GM18511 (cell line): ENCODE results near the gene SASS6.
"Not testable (repeated sequence)": the region's sequence is repeated elsewhere in the genome, so short reads cannot be mapped to it uniquely, and the experiment has no call there.

Source experiments
- ATAC-seq: cut with Tn5 transposase; IDR thresholded peaks from one replicate; pipeline ENCODE4 v1.9.1; 2021; ENCODE audit warnings: mild to moderate bottlenecking, moderate library complexity; ENCODE audit not compliant: unreplicated experiment

Gene SASS6

GRCh38 chr1:100051401-100051800, 81.3 kb downstream of the SASS6 start:
- no peak for ATAC-seq

- no peak for ATAC-seq
These were observed 82.6 kb downstream of the SASS6 start for GRCh38 chr1:100050139-100050538.

- not testable (repeated sequence) for ATAC-seq
These were observed 85.5 kb downstream of the SASS6 start for GRCh38 chr1:100047235-100047708.

DNA sequence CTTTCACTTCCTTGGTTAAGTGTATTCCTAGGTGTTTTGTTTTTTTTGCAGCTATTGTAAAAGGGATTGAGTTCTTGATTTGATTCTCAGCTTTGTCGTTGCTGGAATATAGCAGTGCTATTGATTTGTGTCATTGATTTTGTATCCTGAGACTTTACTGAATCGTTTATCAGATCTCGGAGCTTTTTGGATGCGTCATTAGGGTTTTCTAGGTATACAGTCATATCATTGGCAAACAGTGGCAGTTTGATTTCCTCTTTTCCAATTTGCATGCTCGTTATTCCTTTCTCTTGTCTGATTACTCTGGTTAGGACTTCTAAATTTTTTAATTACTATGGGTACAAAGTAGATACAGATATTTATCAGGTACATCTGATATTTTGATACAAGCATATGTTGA, 87.5 kb downstream of the SASS6 start:
- no peak for ATAC-seq

DNA sequence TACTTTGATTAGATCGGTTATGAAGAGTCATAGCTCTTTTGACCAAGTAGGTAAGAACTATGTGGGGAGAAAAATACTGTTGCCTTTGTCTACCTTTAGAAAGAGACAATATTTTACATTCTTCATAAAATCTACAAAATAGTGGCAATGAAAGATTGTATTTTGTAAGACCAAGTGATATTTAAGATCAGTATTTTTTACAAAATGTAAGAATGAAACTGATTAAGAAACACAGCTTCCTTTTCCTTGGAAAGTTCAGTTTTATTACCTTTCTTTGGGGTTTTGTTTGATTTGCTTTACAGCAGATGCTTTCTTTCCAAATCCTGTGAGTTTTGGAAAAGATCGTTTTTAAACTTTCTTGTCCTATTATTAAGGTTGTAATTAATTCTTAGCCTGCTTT, 93.1 kb downstream of the SASS6 start:
- no peak for ATAC-seq

- peak; percentile 58 for ATAC-seq
These were observed 94.0 kb downstream of the SASS6 start for GRCh38 chr1:100038660-100039287.

DNA sequence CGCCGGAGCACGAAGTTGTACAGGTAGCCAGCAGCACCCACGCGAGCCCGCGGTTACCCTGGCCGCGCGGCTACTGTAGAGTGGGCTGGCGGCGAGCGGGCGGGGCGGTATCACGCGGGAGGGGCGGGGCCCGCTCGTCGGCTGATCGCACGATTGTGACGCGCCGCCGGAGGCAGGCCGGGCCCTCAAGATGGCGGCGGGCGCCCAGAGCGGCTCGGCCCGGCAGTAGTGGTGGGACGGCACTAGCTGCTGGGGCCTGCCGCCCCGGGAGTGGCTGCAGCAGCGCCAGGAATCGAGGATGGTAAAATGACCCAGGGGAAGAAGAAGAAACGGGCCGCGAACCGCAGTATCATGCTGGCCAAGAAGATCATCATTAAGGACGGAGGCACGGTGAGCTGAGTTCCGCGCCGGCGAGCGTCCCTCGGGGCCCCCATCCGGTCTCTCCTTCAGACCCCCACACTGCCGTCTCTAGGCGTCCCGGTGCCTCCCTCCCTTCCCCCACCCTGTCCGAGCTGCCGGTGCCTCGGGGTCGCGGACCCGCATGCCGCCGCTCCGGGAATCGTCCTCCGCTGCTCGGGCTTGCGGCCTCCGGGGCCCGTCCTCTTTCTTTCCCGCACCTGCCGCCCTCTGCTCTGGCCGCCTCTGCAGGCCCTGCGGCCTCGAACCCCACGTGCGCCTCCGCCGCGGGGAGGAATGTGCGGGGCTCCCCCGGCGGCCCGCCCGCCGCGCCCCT, 94.6 kb downstream of the SASS6 start:
- ATAC-seq, result peak; percentile 86

DNA sequence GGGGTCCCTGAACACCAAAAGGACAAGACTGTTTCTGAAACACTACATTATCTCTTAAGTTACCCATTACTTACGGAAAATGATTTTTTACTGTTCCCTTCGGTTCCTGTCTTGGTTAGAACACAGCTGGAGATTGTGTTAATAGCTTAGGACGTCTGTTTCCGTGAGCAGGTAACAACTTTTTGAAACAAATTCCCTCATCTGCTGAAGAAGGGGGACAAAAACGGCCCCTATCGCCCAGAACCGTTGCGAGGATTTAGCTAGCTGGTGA, 95.1 kb downstream of the SASS6 start:
- ATAC-seq, result no peak

DNA sequence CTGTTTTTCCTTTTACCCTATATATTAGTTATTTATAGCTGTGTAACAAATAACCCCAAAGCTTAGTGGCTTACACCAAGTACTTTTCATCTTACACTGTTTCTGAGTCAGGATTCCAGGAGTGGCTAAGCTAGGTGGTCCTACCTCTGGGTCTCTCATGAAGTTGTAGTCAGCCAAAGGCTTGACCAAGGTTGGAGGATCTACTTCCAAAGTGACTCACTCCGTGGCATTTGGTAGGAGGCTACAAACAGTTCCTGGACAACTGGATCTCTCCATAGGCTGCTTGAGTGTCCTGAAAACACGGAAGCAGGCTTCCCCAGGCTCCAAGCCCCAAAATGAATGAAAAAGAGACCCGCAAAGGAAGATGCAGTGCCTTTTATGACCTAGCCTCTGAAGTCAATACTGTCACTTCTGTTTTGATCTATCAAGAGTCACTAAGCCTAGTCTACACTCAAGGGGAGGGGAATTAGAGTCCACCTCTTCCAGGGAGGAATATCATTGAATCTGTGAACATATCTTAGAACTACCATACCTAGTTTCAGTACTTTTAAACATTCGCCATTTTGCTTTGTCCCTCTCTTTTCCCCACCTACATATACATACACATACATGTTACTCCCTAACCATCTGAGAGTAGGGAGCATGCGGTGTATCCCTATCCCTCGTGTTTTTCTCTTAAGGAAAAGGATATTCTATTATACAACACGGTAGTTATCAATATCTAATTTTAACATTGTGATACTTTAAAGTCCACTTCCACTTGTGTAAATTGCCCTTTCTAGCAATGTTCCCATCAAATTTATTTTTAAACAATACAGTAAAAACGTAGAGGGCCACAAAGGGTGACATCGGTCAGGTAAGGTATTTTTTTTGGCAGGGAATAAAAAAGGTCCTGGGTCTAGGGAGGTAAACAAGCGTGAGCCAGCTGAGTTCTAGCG, 95.7 kb downstream of the SASS6 start:
- ATAC-seq, result peak; percentile 0

GRCh38 chr1:100035214-100035613, 97.5 kb downstream of the SASS6 start:
- no peak for ATAC-seq

DNA sequence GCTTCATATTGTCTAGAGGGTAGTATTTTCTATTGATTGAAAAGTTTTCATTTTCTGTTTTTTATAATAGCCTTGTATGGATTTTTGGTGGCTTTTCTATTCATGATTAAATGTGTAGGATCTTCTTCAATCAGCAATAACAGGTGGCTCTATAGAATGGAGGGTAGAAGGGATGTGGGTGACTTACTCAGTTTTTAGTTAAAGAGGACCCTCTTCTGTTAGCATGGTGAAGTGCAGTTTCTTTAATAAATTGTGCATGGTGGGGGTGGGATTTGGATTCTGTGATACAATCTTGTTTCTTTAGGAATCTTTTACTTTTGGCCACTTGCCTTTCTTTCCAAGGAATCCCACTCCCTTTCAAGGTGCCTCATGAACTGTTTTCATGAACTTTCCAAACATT, 98.3 kb downstream of the SASS6 start:
- ATAC-seq, result no peak
